IMR-90 (cell line): Measurements from ENCODE around the gene ZNF518B. TPM values are rescaled to one million over a fixed set of nuclear protein-coding genes. Genes with fewer than 3 reads are reported as not detected.

ENCODE experiments used
- ATAC-seq: fragments of 200-7000 bp; cut with Tn5 transposase; 2 replicates; pipeline ENCODE4 v1.9.1; 2020; ENCODE audit warnings: low read depth, mild to moderate bottlenecking, moderate library complexity
- BruUV-seq: library from RNA; stranded (reverse); fragments of 400-500 nt; replicated peaks from 2 replicates; lab custom pipeline; 2021; lab: Mats Ljungman, UMichigan
- CTCF ChIA-PET: fragments of 300-600 bp; formaldehyde crosslinking; extraction: SDS; loops from one replicate; lab custom pipeline; 2021; ENCODE audit warnings: antibody characterized with exemption; lab: Yijun Ruan, JAX
- POLR2A ChIA-PET: fragments of 300-600 bp; sonication (Branson Sonifier 250); formaldehyde crosslinking; loops from one replicate; lab custom pipeline; 2022; ENCODE audit warnings: antibody characterized with exemption; ENCODE audit not compliant: unreplicated experiment; lab: Charles Lee
- DNase-seq: peaks from one replicate; pipeline ENCODE4 v3.0.0; 2013
- H2AFZ ChIP-seq: replicated peaks from 2 replicates; pipeline ENCODE3; 2013; ENCODE audit warnings: low read length, mild to moderate bottlenecking; ENCODE audit not compliant: poor library complexity
- H2AK5ac ChIP-seq: 2 replicates; pipeline ENCODE4 v1.6.1; 2013; ENCODE audit warnings: low read depth, low read length, inconsistent platforms
- H2AK9ac ChIP-seq: replicated peaks from 2 replicates; pipeline ENCODE3; 2013; ENCODE audit warnings: mild to moderate bottlenecking, low read depth, low read length, moderate library complexity; ENCODE audit not compliant: poor library complexity
- H2BK120ac ChIP-seq: 2 replicates; pipeline ENCODE4 v1.6.1; 2013; ENCODE audit warnings: low read depth, low read length, inconsistent platforms
- H2BK15ac ChIP-seq: 3 replicates; pipeline ENCODE4 v1.6.1; 2013; ENCODE audit warnings: low read depth, low read length, inconsistent platforms
- H2BK20ac ChIP-seq: 2 replicates; pipeline ENCODE4 v1.6.1; 2013; ENCODE audit warnings: low read depth, mild to moderate bottlenecking, inconsistent platforms, low read length, moderate library complexity
- H2BK5ac ChIP-seq: 2 replicates; pipeline ENCODE4 v1.6.1; 2013; ENCODE audit warnings: mild to moderate bottlenecking, low read depth, low read length, inconsistent platforms; ENCODE audit not compliant: poor library complexity, severe bottlenecking
- H3K14ac ChIP-seq: replicated peaks from 2 replicates; pipeline ENCODE4 v1.6.1; 2013; ENCODE audit warnings: low read depth, low read length, inconsistent platforms
- H3K18ac ChIP-seq: 2 replicates; pipeline ENCODE4 v1.6.1; 2013; ENCODE audit warnings: low read depth, low read length, control low read depth
- H3K23ac ChIP-seq: 2 replicates; pipeline ENCODE4 v1.6.1; 2013; ENCODE audit warnings: low read depth, low read length, inconsistent platforms
- H3K27ac ChIP-seq: 2 replicates; pipeline ENCODE4 v1.5.1; 2013; ENCODE audit warnings: mild to moderate bottlenecking, control low read depth, low read length; ENCODE audit not compliant: insufficient read depth
- H3K27me3 ChIP-seq: 2 replicates; pipeline ENCODE4 v1.6.1; 2013; ENCODE audit warnings: low read length; ENCODE audit not compliant: control insufficient read depth, insufficient read depth
- H3K36me3 ChIP-seq: 2 replicates; pipeline ENCODE4 v1.6.1; 2013; ENCODE audit warnings: low read length, mixed read lengths; ENCODE audit not compliant: control insufficient read depth, insufficient read depth
- H3K4ac ChIP-seq: 2 replicates; pipeline ENCODE4 v1.6.1; 2013; ENCODE audit warnings: low read depth, low read length, inconsistent platforms
- H3K4me1 ChIP-seq: 2 replicates; pipeline ENCODE4 v1.6.1; 2013; ENCODE audit warnings: low read length, mixed read lengths; ENCODE audit not compliant: control insufficient read depth, insufficient read depth
- H3K4me2 ChIP-seq: 2 replicates; pipeline ENCODE4 v1.6.1; 2013; ENCODE audit warnings: low read depth, mild to moderate bottlenecking, control low read depth, low read length, moderate library complexity
- H3K4me3 ChIP-seq: 2 replicates; pipeline ENCODE4 v1.5.1; 2013; ENCODE audit warnings: low read depth, mild to moderate bottlenecking, control low read depth, low read length, moderate library complexity; ENCODE audit not compliant: insufficient read depth
- H3K56ac ChIP-seq: 2 replicates; pipeline ENCODE4 v1.6.1; 2013; ENCODE audit warnings: low read length, inconsistent platforms; ENCODE audit not compliant: insufficient read depth; ENCODE audit errors: extremely low read depth
- H3K79me1 ChIP-seq, 2 experiments: 2 replicates each; pipeline ENCODE4 v1.6.1; 2013; ENCODE audit warnings: low read length in 2 of 2, inconsistent platforms in 1 of 2, low read depth in 1 of 2
- H3K9ac ChIP-seq: 2 replicates; pipeline ENCODE4 v1.6.1; 2013; ENCODE audit warnings: low read depth, low read length, control low read depth
- H3K9me1 ChIP-seq: 2 replicates; pipeline ENCODE4 v1.6.1; 2013; ENCODE audit warnings: low read length, inconsistent platforms; ENCODE audit not compliant: insufficient read depth
- H3K9me3 ChIP-seq: 2 replicates; pipeline ENCODE4 v1.6.1; 2013; ENCODE audit warnings: low read length; ENCODE audit not compliant: control insufficient read depth, insufficient read depth
- H4K20me1 ChIP-seq: 2 replicates; pipeline ENCODE4 v1.6.1; 2013; ENCODE audit warnings: low read length, inconsistent platforms; ENCODE audit not compliant: insufficient read depth
- H4K5ac ChIP-seq: 2 replicates; pipeline ENCODE4 v1.6.1; 2013; ENCODE audit warnings: mild to moderate bottlenecking, low read depth, low read length, control low read depth
- H4K8ac ChIP-seq, 2 experiments: 2 replicates each; pipeline ENCODE4 v1.6.1; 2013; ENCODE audit warnings: low read depth in 2 of 2, low read length in 2 of 2, control low read depth in 1 of 2, inconsistent platforms in 1 of 2
- H4K91ac ChIP-seq: 2 replicates; pipeline ENCODE4 v1.6.1; 2013; ENCODE audit warnings: low read depth, low read length, inconsistent platforms; ENCODE audit not compliant: insufficient read depth
- BHLHE40 ChIP-seq: fragments of 150-350 bp; IDR thresholded peaks from 2 replicates; pipeline ENCODE4 v1.6.1; 2016; ENCODE audit warnings: mild to moderate bottlenecking, low read depth, low read length
- FOS ChIP-seq: fragments of 150-350 bp; IDR thresholded peaks from 2 replicates; pipeline ENCODE4 v1.6.1; 2016; ENCODE audit warnings: low read depth, low read length
- MAZ ChIP-seq: IDR thresholded peaks from 2 replicates; pipeline ENCODE4 v1.6.1; 2012; ENCODE audit warnings: low read depth, mild to moderate bottlenecking, low read length, improper control_type of control experiment, moderate library complexity, borderline replicate concordance
- RCOR1 ChIP-seq: IDR thresholded peaks from 2 replicates; pipeline ENCODE4 v1.6.1; 2012; ENCODE audit warnings: mild to moderate bottlenecking, low read length, improper control_type of control experiment; ENCODE audit not compliant: insufficient replicate concordance
- WGBS, 2 experiments: methylation state at CpG; one replicate each; pipeline versions ENCODE4 v1.1.5 to v1.1.7; 2013; ENCODE audit warnings: missing lambda C conversion rate in 2 of 2; ENCODE audit not compliant: insufficient read length in 1 of 2; ENCODE audit errors: extremely low coverage in 2 of 2; 5-methylcytosine and 5-hydroxymethylcytosine counted together
- dilution Hi-C: fragments of 300-500 bp; cut with HindIII; formaldehyde crosslinking; loops from one replicate; pipeline ENCODE4 v1.14.3; 2018; ENCODE audit warnings: low sequenced_read_pairs; ENCODE audit not compliant: unreplicated experiment
- in situ Hi-C: fragments of 300-500 bp; cut with MboI; formaldehyde crosslinking; loops from 3 replicates; pipeline ENCODE4 v1.14.3; 2019; ENCODE audit warnings: low sequenced_read_pairs, inconsistent platforms, mixed read lengths
- intact Hi-C: fragments of 100-400 bp; cut with micrococcal nuclease; formaldehyde crosslinking; loops from 2 replicates; pipeline ENCODE4 v1.10.0; 2022
- polyA plus RNA-seq, 3 experiments: library from polyadenylated mRNA; depleted of rRNA; stranded (reverse); fragments of >200 nt; gene quantifications; 2 replicates each; pipeline ENCODE4 v1.2.3, GENCODE V29; 2012; ENCODE audit warnings: low replicate concordance in 1 of 3
- total RNA-seq: library from RNA; depleted of rRNA; stranded (reverse); fragments of >200 nt; gene quantifications from 2 replicates; pipeline ENCODE4 v1.2.3, GENCODE V29; 2012

ZNF518B gene
- total and polyA plus RNA-seq, 2 of the 4 experiments (the other 2 are of a cell fraction) = 7.3 to 56.8 TPM

DNA sequence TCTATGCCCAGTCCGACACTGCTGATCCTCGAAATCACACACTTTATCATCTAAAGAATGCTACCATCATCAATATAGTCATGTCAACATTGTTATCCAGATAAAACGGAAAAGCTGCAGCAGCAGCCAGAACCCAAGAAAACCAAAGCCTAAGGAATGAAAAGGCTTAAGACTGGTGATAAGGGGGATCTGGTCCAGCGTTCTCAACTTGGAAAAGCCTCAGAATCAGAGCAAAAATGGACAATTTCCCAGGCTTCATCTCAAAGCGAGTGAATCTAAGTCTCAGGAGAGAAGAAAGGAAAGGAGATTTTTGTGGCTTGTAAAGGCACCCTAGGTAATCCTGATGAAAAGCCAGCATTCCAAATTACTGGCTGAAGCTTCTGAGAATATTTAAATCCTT lies 8.2 kb downstream of the ZNF518B start:
- Histone ChIP-seq H3K4ac (no peak overlapping the region), H3K4me3 (no peak overlapping the region), H3K9me3 (peaks cover 25% of the 10 kb centered on the region), H2AFZ (no peak overlapping the region), H3K36me3 (peaks cover 39% of the 10 kb centered on the region), H4K91ac (no peak overlapping the region), H3K9me1 (no peaks in the 10 kb centered on the region), H3K4me2 (no peak overlapping the region), H2BK20ac (no peak overlapping the region), H3K56ac (no peak overlapping the region), H4K20me1 (no peaks in the 10 kb centered on the region), H3K27ac (no peak overlapping the region), H3K9ac (no peak overlapping the region), H2BK5ac (no peak overlapping the region), H2BK15ac (no peak overlapping the region), H2AK5ac (no peak overlapping the region), H3K27me3 (no peaks in the 10 kb centered on the region), H3K4me1 (no peaks in the 10 kb centered on the region), H2AK9ac (no peak overlapping the region), H3K79me1 (peaks cover 13 to 31% of the 10 kb centered on the region in 2 experiments; a peak in 3 of 4 replicates), H4K5ac (no peak overlapping the region), H3K14ac (no peak overlapping the region), H3K23ac (no peak overlapping the region), H4K8ac (no peak overlapping the region), H2BK120ac (no peak overlapping the region), H3K18ac (no peak overlapping the region)
- ChIA-PET CTCF (interaction anchor here (1.7 kb wide), 1 partner anchor 12 kb away, joined by 4 read pairs; no protein-coding TSS in a partner anchor), POLR2A (no interaction called here)
- no TSS peak for BruUV-seq
- in situ Hi-C loops (no loop called here), intact Hi-C loops (no loop called here), dilution Hi-C loops (no loop called here)
- WGBS, 2 experiments = no CpG with 5 or more reads among the region's 5 CpGs
- TF ChIP-seq MAZ = no peak
- TF ChIP-seq BHLHE40 = no peak
- TF ChIP-seq RCOR1 = no peak
- TF ChIP-seq FOS = no peak
- no peak for DNase-seq
- no peak for ATAC-seq
